Fibroblast of skin of back (primary cell): ENCODE measurements around the gene E2F8.

ENCODE experiments used
- DNase-seq: peaks from one replicate; pipeline ENCODE4 v3.0.0-alpha.2; 2013

The E2F8 gene

DNA sequence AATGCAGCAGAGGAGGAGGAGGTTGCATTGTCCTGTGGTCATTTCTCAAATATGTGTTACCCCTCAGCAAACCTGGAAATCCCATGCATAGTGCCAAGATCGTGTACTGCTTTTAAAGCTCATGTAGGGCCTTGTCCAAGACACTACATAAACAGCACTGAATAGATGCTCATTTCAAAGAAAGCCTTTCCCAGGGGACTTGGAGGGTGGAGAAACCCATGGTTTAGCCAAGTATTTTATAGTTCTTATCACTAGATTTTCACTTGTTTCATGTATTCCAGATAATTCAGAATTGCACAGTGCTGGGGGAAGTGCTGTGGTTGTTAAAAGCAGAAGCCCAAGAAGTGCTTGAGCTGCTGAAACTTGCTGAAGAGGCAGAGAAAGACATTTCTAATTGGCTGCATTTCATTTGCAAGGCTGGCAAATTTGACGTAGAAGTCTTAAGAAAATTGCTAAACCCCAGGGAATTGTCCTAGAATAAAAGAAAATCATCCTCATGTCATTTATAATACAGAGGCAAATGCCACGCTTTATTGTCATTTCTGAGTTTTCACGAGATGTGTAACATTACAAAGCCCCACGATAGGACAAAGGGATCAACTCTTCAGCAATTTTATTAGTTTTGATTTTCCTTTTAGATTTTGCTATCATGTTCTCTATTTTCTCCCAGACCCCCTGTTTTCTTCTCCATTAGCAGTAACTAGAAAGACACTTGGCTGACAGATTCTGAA lies 59.0 kb downstream of the E2F8 start:
- no peak for DNase-seq

- DNase-seq: no peak
Measured at GRCh38 chr11:19176629-19177186, 64.0 kb downstream of the E2F8 start.
